ENCODE measurements around the gene CEP170.
A peak's percentile ranks its signal among the peaks of the same experiment; 100 is the strongest.

CEP170 gene

DNA sequence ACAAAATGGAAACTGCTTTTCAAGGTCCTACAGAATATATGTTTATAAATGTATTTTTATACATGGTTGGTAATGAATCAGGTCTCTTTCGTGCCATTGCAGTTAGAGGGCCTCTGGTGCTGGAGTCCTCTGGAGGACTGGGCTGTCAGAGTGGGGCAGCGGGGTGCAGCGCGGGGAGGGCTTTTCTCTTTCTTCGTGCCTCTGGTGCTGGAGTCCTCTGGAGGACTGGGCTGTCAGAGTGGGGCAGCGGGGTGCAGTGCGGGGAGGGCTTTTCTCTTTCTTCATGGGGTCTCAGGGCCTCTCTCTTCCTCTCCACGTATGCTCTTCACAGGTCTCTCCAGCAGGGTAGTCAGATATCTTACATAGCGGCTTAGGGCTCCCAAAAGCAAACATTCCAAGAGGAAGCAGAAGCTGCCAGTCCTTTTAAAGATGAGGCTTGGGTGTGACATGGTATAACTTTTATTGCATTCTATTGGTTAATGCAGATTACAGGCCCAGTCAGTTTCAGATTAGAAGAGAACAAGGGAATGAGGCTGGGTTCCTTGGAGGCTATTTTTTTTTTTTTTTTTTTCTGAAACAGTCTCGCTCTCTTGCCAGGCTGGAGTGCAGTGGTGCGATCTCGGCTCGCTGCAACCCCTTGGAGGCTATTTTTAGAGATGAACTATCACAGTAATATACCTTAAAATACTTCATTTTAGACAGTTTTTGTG lies 13.8 kb upstream of the CEP170 start:
- Histone ChIP-seq H3K4me3 (ENCODE audit: low read depth in 1 of 2, low read length in 1 of 2) (peak overlapping the region in 1 of 2 experiments; percentile 56), H3K36me3 (no peaks in the 10 kb centered on the region), H3K27ac (peak overlapping the region; percentile 94), H3K27me3 (no peaks in the 10 kb centered on the region), H3K4me1 (ENCODE audit: control insufficient read depth in 1 of 2, insufficient read depth in 1 of 2, low read depth in 1 of 2, low read length in 1 of 2) (peaks cover 70% of the 10 kb centered on the region in 2 experiments), H3K9me3 (no peaks in the 10 kb centered on the region)
- TF ChIP-seq, protein P1, sequence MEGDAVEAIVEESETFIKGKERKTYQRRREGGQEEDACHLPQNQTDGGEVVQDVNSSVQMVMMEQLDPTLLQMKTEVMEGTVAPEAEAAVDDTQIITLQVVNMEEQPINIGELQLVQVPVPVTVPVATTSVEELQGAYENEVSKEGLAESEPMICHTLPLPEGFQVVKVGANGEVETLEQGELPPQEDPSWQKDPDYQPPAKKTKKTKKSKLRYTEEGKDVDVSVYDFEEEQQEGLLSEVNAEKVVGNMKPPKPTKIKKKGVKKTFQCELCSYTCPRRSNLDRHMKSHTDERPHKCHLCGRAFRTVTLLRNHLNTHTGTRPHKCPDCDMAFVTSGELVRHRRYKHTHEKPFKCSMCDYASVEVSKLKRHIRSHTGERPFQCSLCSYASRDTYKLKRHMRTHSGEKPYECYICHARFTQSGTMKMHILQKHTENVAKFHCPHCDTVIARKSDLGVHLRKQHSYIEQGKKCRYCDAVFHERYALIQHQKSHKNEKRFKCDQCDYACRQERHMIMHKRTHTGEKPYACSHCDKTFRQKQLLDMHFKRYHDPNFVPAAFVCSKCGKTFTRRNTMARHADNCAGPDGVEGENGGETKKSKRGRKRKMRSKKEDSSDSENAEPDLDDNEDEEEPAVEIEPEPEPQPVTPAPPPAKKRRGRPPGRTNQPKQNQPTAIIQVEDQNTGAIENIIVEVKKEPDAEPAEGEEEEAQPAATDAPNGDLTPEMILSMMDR (IDR thresholded peaks at IDR 0.05): no peak

GRCh38 chr1:243267914-243268653 lies 13.0 kb upstream of the CEP170 start:
- TF ChIP-seq, protein P1 (IDR thresholded peaks at IDR 0.05): no peak
- H3K27me3 ChIP-seq: no peaks in the 10 kb centered on the region
- H3K4me3 ChIP-seq (ENCODE audit: low read depth in 1 of 2, low read length in 1 of 2): peak overlapping the region; percentile 56
- peaks cover 73% of the 10 kb centered on the region in 2 experiments for H3K4me1 ChIP-seq (ENCODE audit: control insufficient read depth in 1 of 2, insufficient read depth in 1 of 2, low read depth in 1 of 2, low read length in 1 of 2)
- no peaks in the 10 kb centered on the region for H3K36me3 ChIP-seq
- H3K9me3 ChIP-seq: no peaks in the 10 kb centered on the region
- peak overlapping the region; percentile 94 for H3K27ac ChIP-seq

DNA sequence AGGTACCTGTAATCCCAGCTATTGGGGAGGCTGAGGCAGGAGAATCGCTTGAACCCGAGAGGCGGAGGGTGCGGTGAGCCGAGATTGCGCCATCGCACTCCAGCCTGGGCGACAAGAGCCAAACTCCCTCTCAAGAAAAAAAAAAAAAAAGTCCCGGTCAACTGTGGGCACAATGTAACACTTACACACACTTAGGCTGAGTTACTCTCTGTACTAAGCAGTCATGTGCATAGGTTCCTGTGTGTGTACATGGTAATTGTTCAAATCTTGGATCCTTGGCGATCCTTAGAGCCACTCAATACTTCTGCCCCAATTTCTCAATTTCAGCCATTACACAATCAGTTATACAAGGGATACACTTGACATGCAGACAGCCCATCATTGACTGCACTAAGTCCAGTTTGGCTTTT lies 12.4 kb upstream of the CEP170 start:
- Histone ChIP-seq H3K4me1 (ENCODE audit: control insufficient read depth in 1 of 2, insufficient read depth in 1 of 2, low read depth in 1 of 2, low read length in 1 of 2) (peaks cover 73% of the 10 kb centered on the region in 2 experiments), H3K27ac (peak overlapping the region; percentile 94), H3K36me3 (no peaks in the 10 kb centered on the region), H3K4me3 (ENCODE audit: low read depth in 1 of 2, low read length in 1 of 2) (peak overlapping the region; percentile 56), H3K9me3 (no peaks in the 10 kb centered on the region), H3K27me3 (no peaks in the 10 kb centered on the region)
- TF ChIP-seq, protein P1 (IDR thresholded peaks at IDR 0.05): no peak

DNA sequence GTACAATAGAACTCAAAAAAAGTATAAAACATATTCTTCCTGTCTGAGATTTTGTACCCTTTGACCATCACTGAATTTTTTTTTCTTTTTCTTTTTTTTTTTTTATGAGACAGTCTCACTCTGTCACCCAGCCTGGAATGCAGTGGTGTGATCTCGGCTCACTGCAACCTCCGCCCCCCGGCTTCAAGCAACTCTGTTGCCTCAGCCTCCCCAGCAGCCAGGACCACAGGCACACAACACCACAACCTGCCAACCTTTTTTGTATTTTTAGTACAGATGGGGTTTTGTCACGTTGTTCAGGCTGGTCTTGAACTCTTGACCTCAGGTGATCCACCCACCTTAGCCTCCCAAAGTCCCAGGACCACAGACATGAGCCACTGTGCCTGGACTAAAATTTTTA lies 11.2 kb upstream of the CEP170 start:
- TF ChIP-seq, protein P1 (IDR thresholded peaks at IDR 0.05): no peak
- Histone ChIP-seq H3K4me3 (ENCODE audit: low read depth in 1 of 2, low read length in 1 of 2) (no peak overlapping the region), H3K4me1 (ENCODE audit: control insufficient read depth in 1 of 2, insufficient read depth in 1 of 2, low read depth in 1 of 2, low read length in 1 of 2) (peaks cover 74 to 75% of the 10 kb centered on the region in 2 experiments), H3K9me3 (no peaks in the 10 kb centered on the region), H3K27me3 (no peaks in the 10 kb centered on the region), H3K27ac (peak overlapping the region; percentile 94), H3K36me3 (no peaks in the 10 kb centered on the region)

- Histone ChIP-seq H3K4me3 (ENCODE audit: low read depth in 1 of 2, low read length in 1 of 2) (peak overlapping the region; percentile 4 to 36), H3K4me1 (ENCODE audit: control insufficient read depth in 1 of 2, insufficient read depth in 1 of 2, low read depth in 1 of 2, low read length in 1 of 2) (peaks cover 76 to 78% of the 10 kb centered on the region in 2 experiments), H3K27me3 (no peaks in the 10 kb centered on the region), H3K36me3 (no peaks in the 10 kb centered on the region), H3K9me3 (no peaks in the 10 kb centered on the region), H3K27ac (peak overlapping the region; percentile 84)
- TF ChIP-seq, protein P1 (IDR thresholded peaks at IDR 0.05): no peak
Observed at GRCh38 chr1:243264717-243265116, 9.6 kb upstream of the CEP170 start.
